SU-DHL-6 (cell line): ENCODE measurements around the gene RNF212.

ENCODE experiments used
- H2AFZ ChIP-seq: fragments of 200-600 bp; sonication (generic); 2 replicates; pipeline ENCODE4 v1.6.1; 2014; ENCODE audit warnings: low read depth, mild to moderate bottlenecking, moderate library complexity, mixed read lengths, antibody characterized with exemption, low read length; ENCODE audit not compliant: severe bottlenecking
- H3F3A ChIP-seq: fragments of 200-600 bp; shearing (Covaris generic); 2 replicates; pipeline ENCODE4 v1.6.0; 2016; ENCODE audit warnings: antibody characterized with exemption, mild to moderate bottlenecking; ENCODE audit not compliant: insufficient read depth
- H3K27ac ChIP-seq: fragments of 200-600 bp; sonication (generic); 2 replicates; pipeline ENCODE4 v1.5.1; 2016; ENCODE audit warnings: low read depth, mild to moderate bottlenecking, low read length, moderate library complexity, mixed read lengths
- H3K27me3 ChIP-seq: fragments of 200-600 bp; sonication (generic), shearing (Covaris generic); 2 replicates; pipeline ENCODE4 v1.6.0; 2014; ENCODE audit warnings: mild to moderate bottlenecking, low read length
- H3K36me3 ChIP-seq: fragments of 200-600 bp; sonication (generic); 2 replicates; pipeline ENCODE4 v1.6.1; 2014; ENCODE audit warnings: mild to moderate bottlenecking, low read length, mixed read lengths
- H3K4me2 ChIP-seq: fragments of 300-600, 200-600 bp; shearing (Covaris generic), sonication (generic); 2 replicates; pipeline ENCODE4 v1.6.0; 2014; ENCODE audit warnings: low read length, low read depth, mild to moderate bottlenecking; ENCODE audit not compliant: poor library complexity, severe bottlenecking
- H3K4me3 ChIP-seq: fragments of 200-600 bp; sonication (generic); 2 replicates; pipeline ENCODE4 v1.5.1; 2014; ENCODE audit warnings: antibody characterized with exemption, low read length, mild to moderate bottlenecking, mixed read lengths; ENCODE audit not compliant: insufficient read depth, poor library complexity, severe bottlenecking
- H3K79me2 ChIP-seq: fragments of 200-600 bp; sonication (generic); 2 replicates; pipeline ENCODE4 v1.6.1; 2014; ENCODE audit warnings: mild to moderate bottlenecking, low read length, moderate library complexity; ENCODE audit not compliant: insufficient read depth
- H3K9ac ChIP-seq: fragments of 200-600 bp; sonication (generic); 2 replicates; pipeline ENCODE4 v1.7.0; 2014; ENCODE audit warnings: mild to moderate bottlenecking, low read length
- H3K9me2 ChIP-seq: fragments of 200-600 bp; sonication (generic); replicated peaks from 2 replicates; pipeline ENCODE4 v1.6.1; 2014; ENCODE audit warnings: low read length; ENCODE audit not compliant: insufficient read depth
- H3K9me3 ChIP-seq: fragments of 200-600 bp; sonication (generic); 2 replicates; pipeline ENCODE4 v1.6.1; 2014; ENCODE audit warnings: low read length, mixed read lengths; ENCODE audit not compliant: insufficient read depth
- H4K20me1 ChIP-seq: fragments of 200-600 bp; sonication (generic); 2 replicates; pipeline ENCODE4 v1.6.1; 2014; ENCODE audit warnings: low read depth, mild to moderate bottlenecking, antibody characterized with exemption, low read length, moderate library complexity, mixed read lengths
- CTCF ChIP-seq: fragments of 200-600 bp; sonication (generic); IDR thresholded peaks from one replicate; pipeline ENCODE4 v1.5.1; 2017; ENCODE audit warnings: antibody characterized with exemption, mild to moderate bottlenecking, low read length, moderate library complexity; ENCODE audit not compliant: insufficient read depth, poor library complexity, severe bottlenecking
- EZH2phosphoT487 ChIP-seq: fragments of 200-600 bp; sonication (generic), shearing (Covaris generic); conservative IDR thresholded peaks from 2 replicates; pipeline ENCODE4 v1.6.1; 2018; ENCODE audit warnings: mild to moderate bottlenecking, antibody characterized with exemption, low read length, moderate library complexity, mixed read lengths

The RNF212 gene

DNA sequence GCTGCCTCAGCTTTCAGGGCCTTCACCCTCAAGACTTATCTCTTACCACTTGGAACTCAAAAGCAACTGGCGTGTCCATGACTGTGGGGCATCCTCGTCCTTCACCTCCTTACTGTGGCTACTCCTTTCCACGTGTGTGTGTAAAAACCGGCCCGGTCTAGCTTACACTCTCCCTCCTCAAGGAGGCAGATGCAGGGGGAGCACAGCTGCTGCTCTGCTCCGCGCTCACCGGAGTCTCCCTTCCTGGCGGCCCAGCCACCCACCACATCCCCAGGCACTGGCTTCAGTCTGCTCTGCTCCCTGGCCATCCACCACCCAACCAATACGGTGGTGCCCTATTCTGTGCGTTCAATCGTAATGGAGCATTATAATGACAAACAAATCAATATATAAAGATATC, 8.3 kb downstream of the RNF212 start:
- H3K9me2 ChIP-seq = no peaks in the 10 kb centered on the region
- no peak overlapping the region for H3K4me3 ChIP-seq

DNA sequence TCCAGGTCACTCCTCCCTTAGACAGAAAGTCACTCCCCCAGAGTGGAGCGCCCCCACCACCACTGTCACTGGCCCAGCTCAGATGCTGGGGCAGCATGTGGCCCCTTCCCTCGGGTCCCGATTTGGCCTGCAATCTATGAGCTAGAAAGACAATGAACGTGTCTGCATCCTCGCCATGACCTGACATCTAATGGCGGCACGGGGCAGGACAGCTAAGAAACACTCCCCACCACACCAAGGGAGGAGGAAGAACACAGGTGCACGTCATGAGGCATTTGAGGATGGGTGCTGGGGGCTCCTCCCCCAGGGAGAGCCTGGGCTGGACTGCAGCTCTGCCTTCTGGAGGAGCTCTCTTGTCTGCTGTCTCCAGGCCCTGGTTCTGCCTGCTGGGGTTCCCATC, 8.7 kb downstream of the RNF212 start:
- H3K9me2 ChIP-seq = no peaks in the 10 kb centered on the region
- no peaks in the 10 kb centered on the region for H4K20me1 ChIP-seq
- no peaks in the 10 kb centered on the region for H3K79me2 ChIP-seq
- no peak overlapping the region for H3K27ac ChIP-seq
- H3F3A ChIP-seq = no peaks in the 10 kb centered on the region
- H3K4me3 ChIP-seq = no peak overlapping the region
- no peaks in the 10 kb centered on the region for H3K36me3 ChIP-seq
- H3K9ac ChIP-seq = no peak overlapping the region
- no peak overlapping the region for H2AFZ ChIP-seq
- TF ChIP-seq EZH2phosphoT487 (no peak), CTCF (no peak)
- H3K9me3 ChIP-seq = no peaks in the 10 kb centered on the region
- H3K4me2 ChIP-seq = no peak overlapping the region
- no peaks in the 10 kb centered on the region for H3K27me3 ChIP-seq

More for the DNA sequence above, 8.3 kb downstream of the RNF212 start:
- Histone ChIP-seq H4K20me1 (no peaks in the 10 kb centered on the region), H2AFZ (no peak overlapping the region), H3K27me3 (no peaks in the 10 kb centered on the region), H3K36me3 (no peaks in the 10 kb centered on the region), H3K9ac (no peak overlapping the region), H3F3A (no peaks in the 10 kb centered on the region), H3K9me3 (no peaks in the 10 kb centered on the region), H3K79me2 (no peaks in the 10 kb centered on the region), H3K4me2 (no peak overlapping the region), H3K27ac (no peak overlapping the region)
- TF ChIP-seq EZH2phosphoT487 (no peak), CTCF (no peak)

DNA sequence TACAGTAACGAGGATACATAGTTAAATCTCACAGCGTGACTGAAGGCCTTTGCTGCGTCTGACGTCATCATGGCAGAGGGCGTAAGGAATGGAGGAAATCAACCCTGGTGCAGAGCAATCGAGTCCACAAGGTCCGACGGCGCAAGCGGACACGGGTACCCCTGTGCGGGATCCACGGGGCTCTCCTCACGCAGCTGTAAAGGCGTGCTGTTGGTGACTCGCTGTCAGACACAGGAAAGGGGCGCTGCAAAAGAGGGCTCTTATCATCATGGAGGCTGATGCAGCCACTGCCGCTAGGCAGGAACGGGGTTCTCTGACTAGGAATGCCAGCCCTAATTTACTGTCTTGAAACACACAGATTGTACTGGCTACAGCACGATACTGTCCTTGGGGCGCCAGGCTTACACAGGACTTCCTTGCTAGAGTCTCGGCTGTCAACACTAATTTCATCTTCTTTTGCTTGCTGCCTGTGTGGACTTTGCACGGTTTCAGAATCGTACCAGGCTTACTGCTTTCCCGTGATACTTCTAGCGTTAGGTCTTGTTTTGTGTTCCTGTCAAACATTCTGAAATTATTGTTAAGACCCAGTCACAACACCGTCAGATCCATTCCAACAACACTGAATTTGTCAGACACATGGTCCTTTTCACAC, 13.6 kb downstream of the RNF212 start:
- Histone ChIP-seq H3K27ac (no peak overlapping the region), H3K27me3 (no peaks in the 10 kb centered on the region)

More for the DNA sequence above, 13.6 kb downstream of the RNF212 start:
- Histone ChIP-seq H3K79me2 (no peaks in the 10 kb centered on the region), H3K36me3 (no peaks in the 10 kb centered on the region), H4K20me1 (no peaks in the 10 kb centered on the region), H3K9me3 (no peaks in the 10 kb centered on the region), H3K4me3 (no peak overlapping the region), H3F3A (no peaks in the 10 kb centered on the region), H3K4me2 (no peak overlapping the region), H3K9me2 (no peaks in the 10 kb centered on the region), H2AFZ (no peak overlapping the region), H3K9ac (no peak overlapping the region)
- TF ChIP-seq CTCF (no peak), EZH2phosphoT487 (no peak)
